AG04449 (cell line): ENCODE results near the gene CABLES2.

ENCODE experiments used
- CTCF ChIA-PET: fragments of 350-600 bp; formaldehyde crosslinking; extraction: SDS; loops from one replicate; lab custom pipeline; 2021; ENCODE audit warnings: antibody characterized with exemption; lab: Yijun Ruan, JAX
- POLR2A ChIA-PET: fragments of 400-600, 350-600 bp; formaldehyde crosslinking; extraction: SDS; loops from one replicate; lab custom pipeline; 2020; ENCODE audit warnings: antibody characterized with exemption, inconsistent platforms; lab: Yijun Ruan, JAX
- DNase-seq: peaks from one replicate; pipeline ENCODE4 v3.0.0-alpha.2; 2010; ENCODE audit warnings: low read depth, low spot score
- H3K4me3 ChIP-seq: 2 replicates; pipeline ENCODE4 v1.5.1; 2011; ENCODE audit warnings: low read depth, mild to moderate bottlenecking, control low read depth, low read length
- CTCF ChIP-seq: IDR thresholded peaks from one replicate; pipeline ENCODE4 v1.5.1; 2011; ENCODE audit warnings: mild to moderate bottlenecking, moderate library complexity, low read length, control low read depth, inconsistent platforms; ENCODE audit not compliant: insufficient read depth; ENCODE audit errors: missing control alignments

CABLES2 gene

GRCh38 chr20:62348604-62349003 lies 58.5 kb downstream of the CABLES2 start:
- ChIA-PET CTCF (interaction anchor here (0.9 to 1.7 kb wide), 2 partner anchors 9 to 15 kb away, joined by 3 to 4 read pairs; no protein-coding TSS in a partner anchor), POLR2A (no interaction called here)
- TF ChIP-seq CTCF, result no peak
- DNase-seq, result no peak
- H3K4me3 ChIP-seq, result no peak overlapping the region

GRCh38 chr20:62347445-62347844 lies 59.6 kb downstream of the CABLES2 start:
- ChIA-PET POLR2A (no interaction called here), CTCF (no interaction called here)
- no peak overlapping the region for H3K4me3 ChIP-seq
- DNase-seq, result no peak
- TF ChIP-seq CTCF, result no peak

GRCh38 chr20:62347151-62347404 lies 60.0 kb downstream of the CABLES2 start:
- DNase-seq, result no peak
- no peak overlapping the region for H3K4me3 ChIP-seq
- TF ChIP-seq CTCF, result no peak
- ChIA-PET CTCF (no interaction called here), POLR2A (no interaction called here)

DNA sequence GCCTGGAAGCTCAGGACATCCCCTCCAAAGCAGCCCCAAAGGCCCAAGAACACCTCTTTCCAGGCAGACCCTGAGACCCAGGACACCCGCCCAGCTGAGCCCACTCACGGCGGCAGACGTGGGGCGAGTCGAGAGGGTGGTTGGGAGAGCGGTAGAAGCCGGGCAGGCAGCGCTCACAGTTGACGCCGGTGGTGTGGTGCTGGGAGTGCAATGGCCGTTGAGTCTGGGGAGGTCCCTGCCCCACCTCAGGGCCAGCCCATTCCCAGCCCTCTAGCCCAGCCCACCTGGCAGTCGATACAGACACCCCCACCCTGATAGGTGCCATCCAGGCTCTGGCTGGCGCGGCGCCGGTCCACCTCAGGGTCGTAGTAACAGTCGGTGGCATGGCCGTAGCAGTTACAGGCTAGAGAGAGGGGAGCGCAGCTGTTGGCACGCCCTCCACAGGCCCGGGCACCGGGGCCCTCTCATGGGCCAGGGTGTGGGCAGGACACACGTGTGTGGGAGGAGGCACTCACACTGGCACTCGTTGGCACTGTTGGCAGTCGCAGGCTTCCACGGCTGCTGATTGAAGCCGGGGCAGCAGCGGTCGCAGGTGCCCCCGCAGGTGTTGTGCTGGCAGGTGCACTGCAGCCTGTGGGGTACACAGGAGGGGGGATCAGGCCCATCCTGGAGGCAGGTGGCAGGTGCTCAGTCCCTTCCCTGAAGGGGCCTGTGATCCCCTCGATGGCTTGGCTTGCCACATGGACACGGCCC lies 60.5 kb downstream of the CABLES2 start:
- POLR2A ChIA-PET, result no interaction called here

GRCh38 chr20:62345681-62346370 lies 61.3 kb downstream of the CABLES2 start:
- DNase-seq, result no peak
- no peak overlapping the region for H3K4me3 ChIP-seq
- ChIA-PET CTCF (no interaction called here), POLR2A (no interaction called here)
- no peak for TF ChIP-seq CTCF

More for the DNA sequence above, 60.5 kb downstream of the CABLES2 start:
- CTCF ChIA-PET, result no interaction called here
- TF ChIP-seq CTCF, result no peak
- no peak overlapping the region for H3K4me3 ChIP-seq
- no peak for DNase-seq

DNA sequence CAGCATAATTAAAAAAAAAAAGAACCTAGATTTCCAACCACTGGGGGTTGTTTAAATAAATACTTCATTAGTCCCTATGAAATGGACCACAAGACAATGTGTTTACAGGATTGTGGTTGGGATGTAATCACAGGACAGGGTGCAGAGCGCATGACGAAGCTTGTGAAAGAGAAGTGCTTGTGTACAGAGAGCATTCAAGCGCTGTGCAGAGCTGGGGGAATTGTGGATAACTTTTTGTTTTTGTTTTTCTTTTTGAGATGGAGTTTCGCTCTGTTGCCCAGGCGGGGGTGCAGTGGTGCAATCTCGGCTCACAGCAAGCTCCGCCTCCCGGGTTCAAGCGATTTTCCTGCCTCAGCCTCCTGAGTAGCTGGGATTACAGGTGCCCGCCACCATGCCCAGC lies 62.3 kb downstream of the CABLES2 start:
- ChIA-PET CTCF (no interaction called here), POLR2A (interaction anchor here (0.7 kb wide), 1 partner anchor 42 kb away, joined by 3 read pairs; the partner anchor contains the start of gene RPS21)
- H3K4me3 ChIP-seq, result no peak overlapping the region
- TF ChIP-seq CTCF, result no peak
- DNase-seq, result no peak
